HepG2 (cell line): ENCODE results near the gene COMMD1. TPM values are rescaled to one million over a fixed set of nuclear protein-coding genes. Genes with fewer than 3 reads are reported as not detected.

Experiments used
- ATAC-seq: fragments of 200-7000 bp; cut with Tn5 transposase; 3 replicates; pipeline ENCODE4 v1.9.1; 2020; ENCODE audit warnings: mild to moderate bottlenecking, moderate library complexity
- BruUV-seq: library from RNA; stranded (reverse); fragments of 400-500 nt; replicated peaks from 2 replicates; lab custom pipeline; 2021; lab: Mats Ljungman, UMichigan
- CTCF ChIA-PET: fragments of 300-600 bp; formaldehyde crosslinking; extraction: SDS; loops from one replicate; lab custom pipeline; 2021; ENCODE audit warnings: low total read pairs, inconsistent platforms, low intra/inter-chr PET ratio; lab: Yijun Ruan, JAX
- POLR2A ChIA-PET: fragments of 350-600 bp; sonication (Branson Sonifier 250); formaldehyde crosslinking; loops from one replicate; lab custom pipeline; 2020; ENCODE audit warnings: antibody characterized with exemption, inconsistent platforms; lab: Yijun Ruan, JAX
- DNase-seq: peaks from one replicate; pipeline ENCODE4 v3.0.0-alpha.2; 2015; ENCODE audit warnings: low spot score
- FAIRE-seq: peaks from 3 replicates; lab custom pipeline; 2011; peaks lifted over from hg19 to GRCh38; lab: Jason Lieb, UNC
- H2AFZ ChIP-seq: one replicate; pipeline ENCODE4 v1.6.1; 2011; ENCODE audit warnings: low read length, inconsistent platforms
- H3K27ac ChIP-seq: fragments of 300-600 bp; 3 replicates; pipeline ENCODE4 v1.8.0; 2011; ENCODE audit warnings: mixed run types, mild to moderate bottlenecking, mixed read lengths, low read length, inconsistent platforms; ENCODE audit not compliant: insufficient read depth; ENCODE audit errors: extremely low read length
- H3K27me3 ChIP-seq, 2 experiments: fragments of 200-600 bp in 1 of 2; 2 replicates in 1 of 2; 3 replicates in 1 of 2; pipeline versions ENCODE4 v1.6.0 to v1.8.0; 2011; ENCODE audit warnings: low read length in 2 of 2, mild to moderate bottlenecking in 2 of 2, moderate library complexity in 2 of 2, inconsistent platforms in 1 of 2; ENCODE audit not compliant: insufficient read depth in 2 of 2, control insufficient read depth in 1 of 2
- H3K36me3 ChIP-seq, 2 experiments: fragments of 200-600 bp in 1 of 2; replicated peaks in 1 of 2; 2 replicates in 1 of 2; 3 replicates in 1 of 2; pipeline versions ENCODE4 v1.5.1 to v1.8.0; 2011; ENCODE audit warnings: low read length in 2 of 2, inconsistent platforms in 1 of 2; ENCODE audit not compliant: insufficient read depth in 2 of 2, control insufficient read depth in 1 of 2
- H3K4me1 ChIP-seq: 2 replicates; pipeline ENCODE4 v1.5.1; 2012; ENCODE audit warnings: low read length, inconsistent platforms; ENCODE audit not compliant: insufficient read depth
- H3K4me2 ChIP-seq: 2 replicates; pipeline ENCODE4 v1.6.0; 2011; ENCODE audit warnings: low read depth, low read length, inconsistent platforms
- H3K4me3 ChIP-seq, 3 experiments: fragments of 200-600 bp in 1 of 3; sonication (generic), shearing (Covaris generic) in 1 of 3; replicated peaks in 1 of 3; 2 replicates each; pipeline ENCODE4 v1.5.1; 2011 to 2016; ENCODE audit warnings: low read length in 3 of 3, inconsistent platforms in 2 of 3, low read depth in 2 of 3, mild to moderate bottlenecking in 2 of 3, control low read depth in 1 of 3, mixed read lengths in 1 of 3; ENCODE audit not compliant: insufficient read depth in 1 of 3
- H3K79me2 ChIP-seq: one replicate; pipeline ENCODE4 v1.6.1; 2011; ENCODE audit warnings: low read length, inconsistent platforms; ENCODE audit not compliant: insufficient read depth
- H3K9ac ChIP-seq: 2 replicates; pipeline ENCODE4 v1.6.0; 2011; ENCODE audit warnings: mild to moderate bottlenecking, low read depth, low read length, inconsistent platforms; ENCODE audit not compliant: insufficient read depth
- H3K9me3 ChIP-seq: 2 replicates; pipeline ENCODE4 v1.5.1; 2012; ENCODE audit warnings: mild to moderate bottlenecking, low read length
- H4K20me1 ChIP-seq: 2 replicates; pipeline ENCODE4 v1.6.0; 2011; ENCODE audit warnings: inconsistent platforms, mild to moderate bottlenecking, low read length, moderate library complexity; ENCODE audit not compliant: insufficient read depth
- ATF7 ChIP-seq, 2 experiments: fragments of 450-650 bp in 1 of 2; sonication (generic) in 1 of 2; formaldehyde crosslinking in 1 of 2; IDR thresholded peaks; 2 replicates each; pipeline versions ENCODE4 v1.4.0 to v1.6.1; 2016 to 2020; ENCODE audit warnings: antibody characterized with exemption in 1 of 2, mild to moderate bottlenecking in 1 of 2, missing genetic modification reagents in 1 of 2
- CHCHD3 ChIP-seq: sonication (generic); formaldehyde crosslinking; IDR thresholded peaks from 2 replicates; pipeline ENCODE4 v1.8.0; 2022; ENCODE audit warnings: mild to moderate bottlenecking, missing genetic modification reagents, moderate library complexity
- FUBP1 ChIP-seq: sonication (generic); formaldehyde crosslinking; IDR thresholded peaks from 2 replicates; pipeline ENCODE4 v1.5.1; 2020; ENCODE audit warnings: missing genetic modification reagents, mild to moderate bottlenecking, borderline replicate concordance
- MAFF ChIP-seq: IDR thresholded peaks from 2 replicates; pipeline ENCODE4 v1.6.1; 2011; ENCODE audit warnings: low read depth, low read length, improper control_type of control experiment
- NCOA5 ChIP-seq: sonication (generic); formaldehyde crosslinking; IDR thresholded peaks from 2 replicates; pipeline ENCODE4 v1.4.0; 2020; ENCODE audit warnings: missing genetic modification reagents
- NR2C2 ChIP-seq: sonication (generic); formaldehyde crosslinking; IDR thresholded peaks from 2 replicates; pipeline ENCODE4 v1.4.0; 2020; ENCODE audit warnings: missing genetic modification reagents, mild to moderate bottlenecking, moderate library complexity, borderline replicate concordance
- RFXANK ChIP-seq: IDR thresholded peaks from 2 replicates; pipeline ENCODE4 v1.6.1; 2016
- SCMH1 ChIP-seq: sonication (generic); formaldehyde crosslinking; IDR thresholded peaks from 2 replicates; pipeline ENCODE4 v1.9.0; 2021; ENCODE audit warnings: missing genetic modification reagents, mild to moderate bottlenecking, borderline replicate concordance
- USF2 ChIP-seq, 2 experiments: sonication (generic) in 1 of 2; formaldehyde crosslinking in 1 of 2; IDR thresholded peaks; 2 replicates each; pipeline versions ENCODE4 v1.5.1 to v1.6.1; 2011 to 2020; ENCODE audit warnings: borderline replicate concordance in 1 of 2, low read depth in 1 of 2, low read length in 1 of 2, mild to moderate bottlenecking in 1 of 2, missing genetic modification reagents in 1 of 2, moderate library complexity in 1 of 2
- ZMYM2 ChIP-seq: sonication (generic); formaldehyde crosslinking; IDR thresholded peaks from 2 replicates; pipeline ENCODE4 v1.8.0; 2022; ENCODE audit warnings: mild to moderate bottlenecking, missing genetic modification reagents
- ZNF343 ChIP-seq: sonication (generic); formaldehyde crosslinking; IDR thresholded peaks from 2 replicates; pipeline ENCODE4 v1.4.0; 2020; ENCODE audit warnings: mild to moderate bottlenecking, missing genetic modification reagents
- ZNF556 ChIP-seq: sonication (generic); formaldehyde crosslinking; IDR thresholded peaks from 2 replicates; pipeline ENCODE4 v1.4.0; 2020; ENCODE audit warnings: mild to moderate bottlenecking, missing genetic modification reagents, borderline replicate concordance
- ZNF605 ChIP-seq: sonication (generic); formaldehyde crosslinking; IDR thresholded peaks from 2 replicates; pipeline ENCODE4 v1.8.0; 2022; ENCODE audit warnings: mild to moderate bottlenecking, missing genetic modification reagents
- ZNF609 ChIP-seq: sonication (generic); formaldehyde crosslinking; IDR thresholded peaks from 2 replicates; pipeline ENCODE4 v1.4.0; 2020; ENCODE audit warnings: mild to moderate bottlenecking, missing genetic modification reagents, borderline replicate concordance
- ZNF850 ChIP-seq: sonication (generic); formaldehyde crosslinking; conservative IDR thresholded peaks from 2 replicates; pipeline ENCODE4 v1.9.0; 2021; ENCODE audit warnings: mild to moderate bottlenecking, missing genetic modification reagents
- WGBS: methylation state at CpG from one replicate; pipeline ENCODE4 v1.1.6; 2017; ENCODE audit warnings: low lambda C conversion rate; 5-methylcytosine and 5-hydroxymethylcytosine counted together
- in situ Hi-C: cut with HindIII; loops from 2 replicates; pipeline ENCODE4 v1.10.0; 2017; ENCODE audit warnings: low pct_unique_long_range_greater_than_20kb; ENCODE audit not compliant: extremely low pct_ligation_motif_present
- intact Hi-C: fragments of 100-400 bp; cut with micrococcal nuclease; formaldehyde crosslinking; loops from one replicate; pipeline ENCODE4 v1.10.0; 2022; ENCODE audit not compliant: unreplicated experiment
- polyA plus RNA-seq, 8 experiments: library from polyadenylated mRNA; depleted of rRNA in 3 of 8; stranded (reverse) in 7 of 8; unstranded in 1 of 8; fragments of >200 nt; fragmentation: Illumina TruSeq in 4 of 8; extraction: Trizol in 4 of 8; gene quantifications; 2 replicates each; pipeline versions ENCODE4 v1.2.1 to v1.2.3, GENCODE V29; 2011 to 2016; ENCODE audit warnings: low read depth in 4 of 8, missing spikeins in 1 of 8, mixed read lengths in 1 of 8; ENCODE audit not compliant: insufficient read depth in 1 of 8
- total RNA-seq, 5 experiments: library from RNA; depleted of rRNA; stranded (reverse); fragments of >200 nt; fragmentation: Illumina TruSeq; extraction: Trizol; gene quantifications; 2 replicates each; pipeline ENCODE4 v1.2.3, GENCODE V29; 2016; ENCODE audit warnings: low read depth in 1 of 5

Gene COMMD1
- total and polyA plus RNA-seq, 2 of the 13 experiments (the other 11 are each of a cell fraction or from before 2014, with no cell fraction given) = 25.7 to 105 TPM

GRCh38 chr2:62074233-62074632, 168.8 kb downstream of the COMMD1 start:
- peaks cover 5% of the 10 kb centered on the region; the same call in 1 of the 2 replicates for H3K9me3 ChIP-seq
- CTCF ChIA-PET = no interaction called here
- H2AFZ ChIP-seq = no peak overlapping the region
- H4K20me1 ChIP-seq = no peaks in the 10 kb centered on the region; the same call in 1 of the 2 replicates
- H3K36me3 ChIP-seq = no peaks in the 10 kb centered on the region
- DNase-seq = no peak
- intact Hi-C loops (no loop called here), in situ Hi-C loops (no loop called here)
- H3K4me2 ChIP-seq = no peak overlapping the region
- H3K9ac ChIP-seq = no peak overlapping the region
- BruUV-seq = no TSS peak
- 88% methylated on average over 2 of the region's 2 CpGs for WGBS
- no peaks in the 10 kb centered on the region for H3K79me2 ChIP-seq
- H3K4me3 ChIP-seq = no peak overlapping the region
- no peak overlapping the region for H3K27ac ChIP-seq
- no peak for ATAC-seq
- no peaks in the 10 kb centered on the region for H3K27me3 ChIP-seq
- peaks cover 16% of the 10 kb centered on the region for H3K4me1 ChIP-seq
- FAIRE-seq = no peak
- POLR2A ChIA-PET = interaction anchor here (0.7 kb wide), 1 partner anchor 337 kb away, joined by 6 read pairs; no protein-coding TSS in a partner anchor
- no peak for TF ChIP-seq MAFF
- TF ChIP-seq CHCHD3 (CRISPR knock-in tag) = no peak
- TF ChIP-seq ATF7 (IDR thresholded peaks at IDR 0.05) = no peak
- no peak for TF ChIP-seq ATF7 (CRISPR knock-in tag; IDR thresholded peaks at IDR 0.05)
- TF ChIP-seq NCOA5 = no peak
- no peak for TF ChIP-seq ZNF605
- no peak for TF ChIP-seq RFXANK (CRISPR knock-in tag)
- TF ChIP-seq USF2 (IDR thresholded peaks at IDR 0.05; ENCODE audit: low read depth, low read length) = no peak
- TF ChIP-seq USF2 (CRISPR knock-in tag; IDR thresholded peaks at IDR 0.05; ENCODE audit: borderline replicate concordance) = no peak
- no peak for TF ChIP-seq SCMH1 (CRISPR knock-in tag)
- TF ChIP-seq ZNF343 (CRISPR knock-in tag) = no peak
- TF ChIP-seq ZMYM2 (CRISPR knock-in tag) = no peak
- TF ChIP-seq NR2C2 (CRISPR knock-in tag) = no peak
- no peak for TF ChIP-seq ZNF850 (CRISPR knock-in tag)
- no peak for TF ChIP-seq ZNF556 (CRISPR knock-in tag)
- TF ChIP-seq ZNF609 = no peak
- no peak for TF ChIP-seq FUBP1 (CRISPR knock-in tag)
